Measurements from ENCODE around the gene GATAD2A. TPM values are rescaled to one million over a fixed set of nuclear protein-coding genes. Genes with fewer than 3 reads are reported as not detected.

GATAD2A gene
- total RNA-seq, 1 donor = 44.5 TPM

DNA sequence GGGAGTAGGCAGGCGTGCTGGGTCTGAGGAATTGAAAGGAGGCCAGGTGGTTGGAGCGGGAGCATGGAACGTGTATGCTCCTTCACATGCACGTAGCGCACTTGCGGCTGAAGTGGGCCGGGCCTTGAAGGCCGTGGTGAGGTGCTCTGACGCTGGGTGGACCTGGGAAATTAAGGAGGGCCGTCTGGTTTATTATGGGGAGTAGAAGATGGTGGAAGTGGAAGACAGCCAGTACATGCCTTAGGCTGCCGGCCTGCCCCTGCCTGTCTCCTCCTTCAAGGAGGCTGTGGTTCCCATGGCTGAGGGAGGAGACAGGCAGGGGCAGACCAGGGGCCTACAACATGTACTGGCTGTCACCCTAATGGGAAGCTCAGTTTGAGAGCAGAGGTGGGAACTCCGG is 23.9 kb downstream of the GATAD2A start:
- DNase-seq (ENCODE audit: low read depth) = no peak
- TF ChIP-seq, protein P1, sequence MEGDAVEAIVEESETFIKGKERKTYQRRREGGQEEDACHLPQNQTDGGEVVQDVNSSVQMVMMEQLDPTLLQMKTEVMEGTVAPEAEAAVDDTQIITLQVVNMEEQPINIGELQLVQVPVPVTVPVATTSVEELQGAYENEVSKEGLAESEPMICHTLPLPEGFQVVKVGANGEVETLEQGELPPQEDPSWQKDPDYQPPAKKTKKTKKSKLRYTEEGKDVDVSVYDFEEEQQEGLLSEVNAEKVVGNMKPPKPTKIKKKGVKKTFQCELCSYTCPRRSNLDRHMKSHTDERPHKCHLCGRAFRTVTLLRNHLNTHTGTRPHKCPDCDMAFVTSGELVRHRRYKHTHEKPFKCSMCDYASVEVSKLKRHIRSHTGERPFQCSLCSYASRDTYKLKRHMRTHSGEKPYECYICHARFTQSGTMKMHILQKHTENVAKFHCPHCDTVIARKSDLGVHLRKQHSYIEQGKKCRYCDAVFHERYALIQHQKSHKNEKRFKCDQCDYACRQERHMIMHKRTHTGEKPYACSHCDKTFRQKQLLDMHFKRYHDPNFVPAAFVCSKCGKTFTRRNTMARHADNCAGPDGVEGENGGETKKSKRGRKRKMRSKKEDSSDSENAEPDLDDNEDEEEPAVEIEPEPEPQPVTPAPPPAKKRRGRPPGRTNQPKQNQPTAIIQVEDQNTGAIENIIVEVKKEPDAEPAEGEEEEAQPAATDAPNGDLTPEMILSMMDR (IDR thresholded peaks at IDR 0.05; ENCODE audit: insufficient read depth, low read depth, low read length) = no peak
- no peak overlapping the region for H3K4me3 ChIP-seq (ENCODE audit: low read depth, low read length)

DNA sequence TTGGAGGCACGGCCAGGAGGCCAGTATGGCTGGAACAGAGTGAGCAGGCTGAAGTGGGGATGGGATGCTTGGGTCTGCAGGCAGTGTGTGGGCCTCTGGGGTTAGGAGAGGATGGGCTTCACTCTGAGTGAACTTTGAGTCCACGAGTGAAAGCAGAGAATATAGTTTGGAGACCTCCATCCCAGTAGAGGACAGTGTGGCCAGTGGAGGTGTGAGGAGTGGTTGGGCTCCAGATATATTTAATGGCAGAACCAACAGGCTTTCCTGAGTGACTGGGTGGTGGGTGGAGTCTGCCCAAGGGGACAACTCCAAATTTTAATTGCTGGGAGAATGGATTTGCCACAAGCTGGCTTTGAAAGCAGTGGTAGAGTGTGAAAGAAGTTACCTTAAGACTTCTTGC is 27.3 kb downstream of the GATAD2A start:
- H3K4me3 ChIP-seq (ENCODE audit: low read depth, low read length) = no peak overlapping the region
- TF ChIP-seq, protein P1 (IDR thresholded peaks at IDR 0.05; ENCODE audit: insufficient read depth, low read depth, low read length) = no peak
- no peak for DNase-seq (ENCODE audit: low read depth)

DNA sequence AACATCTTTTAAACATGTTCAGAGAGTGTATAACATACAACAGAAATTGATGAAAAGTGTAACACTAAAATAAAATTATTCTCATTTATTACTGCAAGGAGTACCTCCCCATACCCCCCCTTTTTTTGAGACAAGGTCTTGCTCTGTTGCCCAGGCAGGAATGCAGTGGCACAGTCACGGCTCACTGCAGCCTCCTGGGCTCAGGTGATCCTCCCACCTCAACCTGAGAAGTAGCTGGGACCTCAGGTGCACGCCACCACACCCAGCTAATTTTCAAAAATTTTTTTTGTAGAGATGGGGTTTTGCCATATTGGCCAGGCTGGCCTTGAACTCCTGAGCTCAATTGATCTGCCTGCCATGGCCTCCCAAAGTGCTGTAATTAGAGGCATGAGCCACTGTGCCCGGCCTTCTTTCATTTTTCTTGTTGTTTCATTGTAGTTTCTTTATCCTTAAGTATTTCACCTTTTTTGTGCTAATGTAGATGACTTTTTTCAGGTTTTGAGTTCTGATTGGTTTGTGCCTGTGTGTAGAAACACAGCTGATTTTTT is 28.3 kb downstream of the GATAD2A start:
- H3K4me3 ChIP-seq (ENCODE audit: low read depth, low read length) = no peak overlapping the region
- DNase-seq (ENCODE audit: low read depth) = no peak
- TF ChIP-seq, protein P1 (IDR thresholded peaks at IDR 0.05; ENCODE audit: insufficient read depth, low read depth, low read length) = no peak

DNA sequence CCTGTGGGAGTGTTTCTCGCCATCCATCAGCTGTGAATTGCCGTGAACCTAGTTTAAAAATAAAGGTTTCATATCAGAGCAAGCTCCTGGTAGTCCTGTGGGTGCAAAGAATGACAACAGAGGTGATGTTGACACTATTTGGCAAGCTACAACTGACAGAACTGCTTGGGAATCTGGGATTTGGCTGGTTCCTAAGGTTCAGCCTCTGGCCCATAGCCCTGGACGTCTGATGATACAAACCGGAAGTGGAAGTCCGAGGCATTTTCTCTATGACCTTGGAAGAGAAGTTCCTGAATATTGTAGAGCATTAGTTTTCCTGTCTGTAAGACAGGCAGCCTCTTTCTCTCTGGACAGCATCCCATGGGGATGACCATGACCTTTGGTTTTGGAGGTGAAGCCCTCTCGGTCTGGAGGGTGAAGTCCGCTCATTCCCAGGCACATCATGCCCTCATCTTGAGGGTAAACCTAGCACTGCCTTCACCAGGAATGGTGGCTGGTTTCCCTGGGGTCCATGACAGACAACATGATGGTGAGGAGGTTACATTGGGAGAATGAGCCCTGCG is 29.1 kb downstream of the GATAD2A start:
- no peak overlapping the region for H3K4me3 ChIP-seq (ENCODE audit: low read depth, low read length)
- TF ChIP-seq, protein P1 (IDR thresholded peaks at IDR 0.05; ENCODE audit: insufficient read depth, low read depth, low read length) = no peak
- peak; percentile 72 for DNase-seq (ENCODE audit: low read depth)

DNA sequence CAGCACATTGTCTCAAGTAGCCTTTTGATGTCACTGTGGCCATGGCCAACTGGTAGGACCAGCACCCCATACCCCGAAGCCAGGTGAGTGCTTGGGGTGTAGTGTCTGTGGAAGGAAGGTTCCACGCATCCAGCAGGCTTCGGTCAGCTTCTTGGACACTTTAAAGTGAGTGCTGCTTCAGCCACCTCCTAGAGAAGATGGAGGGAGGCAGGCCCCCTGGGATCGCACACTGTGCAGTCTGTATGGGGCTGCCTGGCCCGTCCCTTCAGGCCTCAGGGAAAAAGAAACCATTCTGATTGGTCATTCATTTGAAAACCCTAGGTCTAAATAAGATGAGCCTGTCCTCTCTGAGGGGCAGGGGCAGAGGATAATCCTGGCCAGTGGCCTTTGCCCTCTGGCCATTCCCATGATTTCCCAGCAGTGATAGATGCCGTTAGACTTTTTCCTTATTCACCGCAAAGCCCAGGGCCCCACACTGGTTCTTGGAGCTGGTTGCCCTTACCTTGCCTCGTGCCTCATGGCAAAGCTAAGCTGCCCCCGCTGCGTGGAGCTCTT is 30.7 kb downstream of the GATAD2A start:
- TF ChIP-seq, protein P1 (IDR thresholded peaks at IDR 0.05; ENCODE audit: insufficient read depth, low read depth, low read length) = no peak
- no peak for DNase-seq (ENCODE audit: low read depth)
- no peak overlapping the region for H3K4me3 ChIP-seq (ENCODE audit: low read depth, low read length)

DNA sequence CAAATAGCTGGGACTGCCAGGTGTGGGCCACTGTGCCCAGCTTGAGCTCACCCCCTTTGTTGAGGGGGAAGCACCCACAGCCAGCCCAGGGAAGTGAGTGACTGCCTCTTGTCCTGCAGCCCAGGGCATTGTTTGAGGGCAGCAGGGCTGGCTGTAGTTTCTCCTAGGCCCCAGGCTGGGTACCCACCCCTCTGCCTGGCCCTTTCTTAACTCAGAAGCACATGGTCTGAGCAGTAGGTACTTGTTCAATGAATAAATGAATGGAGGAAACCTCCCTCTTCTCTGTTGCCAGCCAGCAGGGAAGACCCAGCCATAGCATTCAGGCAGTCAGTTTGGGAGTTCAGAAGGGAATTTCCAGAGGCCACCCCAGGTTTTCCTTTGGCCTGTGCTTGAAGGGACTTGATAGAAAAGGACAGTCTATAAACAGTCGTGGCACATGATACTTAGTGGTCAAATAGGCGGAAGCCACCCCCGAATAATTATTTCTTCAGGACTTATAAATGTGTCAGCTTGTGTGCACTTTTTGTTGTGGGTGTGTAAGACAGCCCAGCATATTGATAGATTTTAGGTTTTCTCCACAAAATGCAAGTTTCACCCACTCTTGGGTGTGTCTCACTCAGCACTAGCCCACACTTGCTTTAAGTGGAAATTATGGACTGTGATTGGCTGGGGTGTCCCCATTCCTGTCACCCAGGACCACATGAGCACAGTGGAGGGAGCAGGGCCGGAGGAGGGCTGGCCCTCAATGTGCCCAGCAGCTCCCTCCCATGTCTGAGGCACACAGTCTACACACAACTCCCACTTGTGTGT is 33.1 kb downstream of the GATAD2A start:
- H3K4me3 ChIP-seq (ENCODE audit: low read depth, low read length) = no peak overlapping the region
- no peak for DNase-seq (ENCODE audit: low read depth)
- TF ChIP-seq, protein P1 (IDR thresholded peaks at IDR 0.05; ENCODE audit: insufficient read depth, low read depth, low read length) = no peak

Measured in fibroblast of villous mesenchyme (primary cell).